DND-41 (cell line): ENCODE data around the gene RNF152.

Experiments used
- CTCF ChIP-seq: IDR thresholded peaks from 2 replicates; pipeline ENCODE4 v1.5.1; 2012; ENCODE audit warnings: borderline replicate concordance, low read length, moderate library complexity, mild to moderate bottlenecking; ENCODE audit not compliant: poor library complexity, severe bottlenecking; ENCODE audit errors: extremely low read depth
- EZH2 ChIP-seq: IDR thresholded peaks from 3 replicates; pipeline ENCODE4 v1.6.1; 2012; ENCODE audit warnings: borderline replicate concordance, low read depth, mild to moderate bottlenecking, moderate library complexity, low read length, inconsistent platforms; ENCODE audit not compliant: severe bottlenecking

GRCh38 chr18:61896757-61897156 is 4.0 kb upstream of the RNF152 start:
- no peak for TF ChIP-seq CTCF
- no peak for TF ChIP-seq EZH2
